Type B pancreatic cell (in vitro differentiated cells): Measurements from ENCODE around the gene SLC38A11. TPM values are rescaled to one million over a fixed set of nuclear protein-coding genes. Genes with fewer than 3 reads are reported as not detected.

Source experiments
- DNase-seq: peaks from one replicate; pipeline ENCODE4 v3.0.0; 2021; ENCODE audit warnings: mixed read lengths; ENCODE audit not compliant: unreplicated experiment; ENCODE audit errors: extremely low spot score
- H3K27ac Mint-ChIP-seq: 2 replicates; pipeline ENCODE4 v1.8.0; 2021; ENCODE audit warnings: mild to moderate bottlenecking, mixed read lengths
- H3K27me3 Mint-ChIP-seq: 2 replicates; pipeline ENCODE4 v1.8.0; 2021; ENCODE audit warnings: mixed read lengths
- H3K36me3 Mint-ChIP-seq: 2 replicates; pipeline ENCODE4 v1.8.0; 2021; ENCODE audit warnings: mixed read lengths
- H3K4me1 Mint-ChIP-seq: one replicate; pipeline ENCODE4 v1.8.0; 2021; ENCODE audit warnings: mixed read lengths; ENCODE audit not compliant: unreplicated experiment
- H3K4me3 Mint-ChIP-seq: 2 replicates; pipeline ENCODE4 v1.8.0; 2021; ENCODE audit warnings: mild to moderate bottlenecking, mixed read lengths
- H3K9me3 Mint-ChIP-seq: 2 replicates; pipeline ENCODE4 v1.8.0; 2021; ENCODE audit warnings: mixed read lengths
- CTCF ChIP-seq: fragments of 200-600 bp; sonication (generic); conservative IDR thresholded peaks from 2 replicates; pipeline ENCODE4 v1.5.0; 2021; ENCODE audit warnings: antibody characterized with exemption, mild to moderate bottlenecking
- total RNA-seq: library from RNA; stranded (reverse); gene quantifications from 2 replicates; pipeline ENCODE4 v1.2.1, GENCODE V29; 2021; ENCODE audit warnings: low replicate concordance

SLC38A11 gene
- total RNA-seq, 1 donor from 2014 or later: 3.7 TPM

- no peaks in the 10 kb centered on the region for H3K36me3 Mint-ChIP-seq
- peaks cover 5% of the 10 kb centered on the region for H3K4me1 Mint-ChIP-seq
- no peak overlapping the region for H3K27ac Mint-ChIP-seq
- TF ChIP-seq CTCF: no peak
- no peak overlapping the region for H3K4me3 Mint-ChIP-seq
- H3K27me3 Mint-ChIP-seq: no peaks in the 10 kb centered on the region
- peaks cover 14% of the 10 kb centered on the region for H3K9me3 Mint-ChIP-seq
- no peak for DNase-seq
Measured at GRCh38 chr2:164969909-164970690, 14.8 kb upstream of the SLC38A11 start.

GRCh38 chr2:164967781-164968228 is 12.5 kb upstream of the SLC38A11 start:
- TF ChIP-seq CTCF: no peak
- H3K4me3 Mint-ChIP-seq: peak overlapping the region; percentile 41
- no peaks in the 10 kb centered on the region for H3K27me3 Mint-ChIP-seq
- peaks cover 14% of the 10 kb centered on the region for H3K9me3 Mint-ChIP-seq
- no peak for DNase-seq
- H3K4me1 Mint-ChIP-seq: peaks cover 5% of the 10 kb centered on the region
- peak overlapping the region; percentile 91 for H3K27ac Mint-ChIP-seq
- H3K36me3 Mint-ChIP-seq: no peaks in the 10 kb centered on the region

DNA sequence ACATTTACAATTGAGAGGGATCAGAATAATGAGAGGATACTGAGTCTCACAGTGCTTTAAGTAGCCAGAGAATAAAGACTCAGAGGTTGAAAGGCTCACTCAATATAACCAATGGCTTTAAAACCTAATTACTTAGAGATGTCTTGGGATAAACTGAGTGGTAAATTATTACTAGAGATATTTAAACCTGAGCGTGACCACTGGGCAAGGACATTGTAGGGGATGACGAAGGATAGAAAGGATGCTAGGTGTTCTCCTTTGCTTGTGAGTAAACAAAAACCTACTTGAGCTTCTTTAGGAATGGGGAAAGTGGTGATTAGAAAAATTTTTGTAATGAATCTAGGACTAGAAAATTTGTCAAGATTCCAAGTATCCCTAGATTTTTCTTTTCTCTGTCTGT is 12.0 kb upstream of the SLC38A11 start:
- Mint-ChIP-seq H3K27ac (peak overlapping the region; percentile 91), H3K27me3 (no peaks in the 10 kb centered on the region), H3K36me3 (no peaks in the 10 kb centered on the region), H3K4me3 (no peak overlapping the region), H3K4me1 (peaks cover 5% of the 10 kb centered on the region), H3K9me3 (peaks cover 14% of the 10 kb centered on the region)
- no peak for TF ChIP-seq CTCF
- DNase-seq: no peak

DNA sequence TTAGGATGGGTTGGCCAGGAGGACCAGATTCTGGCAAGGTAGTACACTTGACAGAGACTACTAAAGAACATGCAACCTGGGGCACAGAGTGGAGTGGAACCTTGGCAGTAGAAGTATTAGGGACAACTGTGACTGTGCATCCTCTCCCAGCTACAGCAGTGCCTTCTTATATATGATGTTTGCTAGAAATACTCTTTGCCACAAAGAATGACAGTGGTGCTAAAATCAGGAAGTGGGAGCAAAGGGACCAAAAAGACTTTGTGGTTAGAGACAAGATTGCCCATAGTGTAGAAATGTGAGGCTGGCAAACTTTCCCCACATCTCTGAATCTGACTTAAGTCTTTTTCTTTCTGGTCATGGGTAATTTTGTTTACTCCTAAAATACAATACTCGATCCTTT is 9.4 kb upstream of the SLC38A11 start:
- peaks cover 3% of the 10 kb centered on the region for H3K4me1 Mint-ChIP-seq
- TF ChIP-seq CTCF: no peak

GRCh38 chr2:164960159-164960558 is 4.8 kb upstream of the SLC38A11 start:
- Mint-ChIP-seq H3K4me3 (no peak overlapping the region), H3K27ac (no peak overlapping the region), H3K36me3 (no peaks in the 10 kb centered on the region), H3K4me1 (peaks cover 3% of the 10 kb centered on the region), H3K27me3 (peaks cover 3% of the 10 kb centered on the region), H3K9me3 (no peaks in the 10 kb centered on the region)
- TF ChIP-seq CTCF: no peak
- no peak for DNase-seq

More for the DNA sequence above, 9.4 kb upstream of the SLC38A11 start:
- Mint-ChIP-seq H3K9me3 (peaks cover 10% of the 10 kb centered on the region), H3K36me3 (no peaks in the 10 kb centered on the region), H3K27ac (no peak overlapping the region), H3K4me3 (no peak overlapping the region), H3K27me3 (no peaks in the 10 kb centered on the region)
- DNase-seq: no peak
